ENCODE measurements around the gene LRRN3.

LRRN3 gene

DNA sequence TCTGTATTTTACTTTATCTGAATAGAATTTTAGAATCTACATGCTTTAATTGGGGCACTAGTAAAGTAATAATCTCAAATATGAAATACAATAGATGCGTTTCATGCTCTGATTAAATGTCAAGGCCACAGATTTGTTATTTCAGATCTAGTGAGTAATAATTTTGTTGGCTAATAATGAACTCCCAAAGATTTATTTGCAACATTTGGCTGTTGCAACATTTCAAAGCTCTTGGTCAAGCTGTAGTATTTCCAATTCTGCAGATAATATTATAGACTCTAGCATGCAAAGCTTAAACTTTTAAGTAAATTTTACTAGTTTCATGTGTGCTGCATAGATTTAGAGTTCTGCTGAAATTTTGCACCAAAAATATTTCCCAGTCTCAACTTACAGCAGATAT, 16.7 kb downstream of the LRRN3 start:
- DNase-seq (ENCODE audit: low read depth): no peak

DNA sequence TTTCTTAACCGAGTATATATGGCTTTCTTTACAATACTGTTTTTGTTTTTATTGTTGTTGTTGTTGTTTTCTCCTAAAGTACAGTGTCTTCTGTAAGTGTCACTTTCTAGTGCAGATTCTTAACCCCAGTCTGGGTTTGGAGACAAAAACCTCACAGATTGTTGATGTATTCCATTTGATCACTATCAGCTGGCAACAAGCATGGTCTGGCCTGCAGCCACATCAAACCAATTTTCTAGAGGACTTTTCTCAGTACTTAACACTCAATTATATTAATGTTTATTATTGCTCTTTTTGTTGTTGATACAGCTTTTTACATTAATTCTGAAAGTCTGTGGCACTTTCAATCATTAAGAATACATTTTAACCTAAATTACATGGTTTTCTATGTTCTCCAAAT, 17.1 kb downstream of the LRRN3 start:
- no peak for DNase-seq (ENCODE audit: low read depth)

DNA sequence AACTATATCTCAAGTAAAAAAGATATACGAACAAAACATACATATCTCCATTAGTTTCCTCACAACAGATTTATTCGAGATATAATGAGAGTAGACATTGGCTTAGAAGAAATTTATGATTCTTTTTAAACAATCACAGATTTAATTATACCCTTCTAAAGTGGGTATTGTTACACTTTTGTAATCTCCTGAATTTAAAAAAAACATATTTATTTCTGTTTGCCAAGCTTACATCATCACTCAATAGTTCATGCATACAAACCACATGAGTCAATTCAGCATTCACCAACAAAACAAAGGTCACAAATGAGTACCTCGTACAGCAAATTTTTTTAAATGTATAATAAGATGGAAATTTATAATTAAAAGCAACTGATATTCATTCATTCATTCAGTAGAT, 17.6 kb downstream of the LRRN3 start:
- DNase-seq (ENCODE audit: low read depth): no peak

DNA sequence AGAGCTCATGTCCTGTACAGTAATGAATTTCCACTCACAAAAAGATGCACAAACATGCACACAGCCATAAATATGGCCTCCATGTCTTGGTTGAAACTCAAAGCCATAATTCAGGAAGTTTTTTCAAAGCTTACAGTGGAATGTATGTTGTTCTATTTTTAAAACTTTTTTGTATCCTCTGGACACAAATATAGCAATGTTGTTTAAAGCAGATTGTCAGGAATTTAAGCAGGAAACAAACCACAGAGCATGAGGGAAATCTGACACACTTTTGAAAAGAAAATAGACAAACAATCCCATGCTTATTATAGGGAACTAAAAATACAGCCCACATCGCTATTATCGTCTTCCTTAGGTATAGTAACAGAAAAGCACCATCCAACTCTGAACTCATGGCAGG, 21.5 kb downstream of the LRRN3 start:
- DNase-seq (ENCODE audit: low read depth): no peak

DNA sequence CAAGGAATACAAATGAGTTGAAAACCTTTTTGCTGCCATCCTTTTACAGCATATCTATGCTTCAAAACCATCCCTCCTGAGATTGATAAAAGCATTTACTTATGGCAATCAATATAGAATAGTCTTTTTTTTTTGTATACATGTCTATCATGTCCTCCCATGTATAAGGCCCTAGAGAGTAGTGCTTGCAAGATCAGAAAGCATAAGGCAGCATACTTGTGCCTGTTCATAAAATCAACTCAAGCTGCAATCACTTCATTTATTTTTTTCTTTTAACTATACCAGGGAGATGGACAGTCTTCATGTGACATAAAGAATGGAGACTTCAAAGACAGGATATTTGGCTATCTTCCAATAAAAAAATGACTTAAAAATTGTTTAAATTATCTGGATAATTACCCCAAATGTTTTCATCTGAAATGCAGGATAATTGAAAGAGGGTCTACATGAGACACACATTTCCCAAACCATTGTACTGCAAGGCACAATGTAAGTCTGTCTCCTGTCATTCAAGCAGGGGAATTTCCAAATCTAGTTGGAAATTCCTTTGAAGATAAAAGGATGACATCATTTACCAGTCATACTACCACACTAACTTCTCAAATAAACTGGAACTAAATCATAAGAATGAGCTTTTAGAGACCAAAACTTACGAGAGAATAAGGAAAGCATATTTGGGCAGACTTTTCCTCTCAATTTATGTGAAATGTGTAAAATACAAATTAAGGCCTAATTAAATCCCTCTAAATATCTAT, 22.5 kb downstream of the LRRN3 start:
- DNase-seq (ENCODE audit: low read depth): no peak

DNA sequence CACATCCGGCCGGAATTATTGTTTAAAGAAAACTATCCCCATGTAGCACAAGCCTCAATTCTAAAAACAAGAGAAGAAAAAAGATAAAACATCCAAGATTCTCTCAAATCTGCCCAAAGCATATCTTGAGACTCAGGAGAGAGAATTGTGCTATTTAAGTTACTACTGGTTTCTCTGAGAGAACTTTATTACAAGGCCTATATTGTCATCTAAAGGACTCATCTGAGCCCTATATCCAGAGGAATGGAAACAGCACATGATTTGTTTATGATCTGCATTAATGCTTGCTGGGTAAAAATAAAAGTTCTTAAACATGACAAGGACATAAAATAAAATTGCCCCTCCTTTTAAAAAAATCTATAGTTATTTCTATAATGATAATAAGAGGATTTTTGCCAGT, 25.0 kb downstream of the LRRN3 start:
- DNase-seq (ENCODE audit: low read depth): no peak

DNA sequence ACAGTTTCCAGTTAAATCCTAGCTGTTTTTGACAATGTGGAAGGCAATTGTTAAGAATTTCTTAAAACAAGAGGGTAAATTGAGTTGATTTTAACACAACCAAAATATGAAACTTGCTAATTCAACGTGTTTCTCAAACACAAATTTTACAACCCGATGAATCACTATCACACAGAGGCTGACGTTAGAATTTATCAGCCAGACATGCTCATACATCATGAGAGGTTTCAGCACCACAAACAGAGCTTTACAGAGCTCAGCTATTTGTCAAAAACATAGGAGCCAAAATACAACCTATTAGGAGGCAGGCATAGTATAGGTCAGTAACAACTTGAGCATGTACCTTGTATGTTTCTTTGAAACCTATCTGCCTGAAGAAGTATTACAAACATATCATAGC, 36.1 kb downstream of the LRRN3 start:
- DNase-seq (ENCODE audit: low read depth): no peak

DNA sequence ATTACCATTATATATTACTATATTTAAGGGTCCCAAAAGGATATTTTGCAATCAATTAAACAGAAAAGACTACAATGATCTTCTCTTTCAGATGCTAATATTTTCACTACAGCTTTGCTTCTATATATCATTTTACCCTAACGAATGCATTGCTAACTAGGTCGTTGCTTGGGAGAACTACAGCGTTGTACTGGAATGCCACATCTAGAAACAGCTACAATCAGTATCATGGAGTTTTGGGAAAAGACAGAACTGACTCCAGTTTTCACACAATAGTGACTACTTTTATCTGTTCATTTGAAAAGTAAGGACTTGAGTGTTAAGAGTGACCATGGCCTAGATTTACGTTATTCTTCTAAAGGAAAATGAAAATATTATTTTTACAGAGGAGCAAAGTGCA, 38.5 kb downstream of the LRRN3 start:
- DNase-seq (ENCODE audit: low read depth): no peak

DNA sequence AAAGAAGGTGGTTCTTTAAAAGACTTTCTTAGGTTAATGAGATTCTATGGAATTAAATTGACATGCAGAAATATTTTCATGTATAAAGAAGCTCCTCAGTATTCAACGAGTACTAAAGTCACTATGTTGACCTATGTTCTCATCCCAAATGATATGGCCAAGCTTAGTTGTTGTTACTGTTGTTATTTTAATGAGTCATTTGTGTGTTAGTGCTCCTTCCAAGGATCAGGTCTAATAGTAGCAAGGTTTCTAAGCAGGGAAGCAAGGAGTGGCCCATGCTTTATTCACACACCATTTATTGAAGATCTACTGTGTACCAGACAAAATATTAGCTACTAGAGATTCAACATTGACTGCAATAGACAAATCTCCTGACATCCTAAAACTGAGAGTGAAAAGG, 41.9 kb downstream of the LRRN3 start:
- no peak for DNase-seq (ENCODE audit: low read depth)

DNA sequence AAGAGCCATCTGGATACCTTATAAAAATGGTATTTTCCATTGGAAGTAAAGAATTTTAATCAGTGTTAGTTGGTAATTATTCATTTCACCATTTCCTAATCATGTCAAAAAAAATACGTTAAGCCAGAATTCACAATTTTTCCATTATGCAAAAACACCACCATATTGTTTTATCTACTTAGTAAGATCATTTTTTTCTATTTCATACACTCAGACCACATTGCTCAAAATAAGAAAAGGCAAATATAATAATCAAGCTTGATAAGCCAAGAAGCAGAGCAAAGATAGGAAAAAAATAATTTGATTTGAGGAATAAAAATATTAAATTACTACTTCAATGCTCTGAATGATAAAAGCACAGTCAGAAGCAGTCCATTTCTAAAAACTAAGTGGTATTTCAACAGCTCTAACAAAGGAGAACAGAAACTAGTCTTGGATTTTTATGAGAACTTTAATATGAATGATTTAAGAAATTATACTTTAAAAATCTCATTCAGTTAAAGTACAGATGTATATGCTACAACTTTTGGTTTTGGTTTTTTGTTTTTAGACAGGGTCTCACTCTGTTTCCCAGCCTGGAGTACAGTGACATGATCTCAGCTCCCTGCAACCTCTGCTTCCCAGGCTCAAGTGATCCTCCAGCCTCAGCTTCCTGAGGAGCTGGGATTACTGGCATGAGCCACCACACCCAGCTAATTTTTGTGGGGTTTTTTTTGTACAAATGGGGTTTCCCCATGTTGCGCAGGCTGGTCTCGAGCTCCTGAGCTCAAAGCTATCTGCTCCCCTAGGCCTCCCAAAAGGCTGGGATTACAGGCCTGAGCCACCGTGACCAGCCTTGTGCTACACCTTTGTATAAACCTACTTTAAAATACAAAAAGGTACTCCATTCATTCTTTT, 46.6 kb downstream of the LRRN3 start:
- peak; percentile 1 for DNase-seq (ENCODE audit: low read depth)

DNA sequence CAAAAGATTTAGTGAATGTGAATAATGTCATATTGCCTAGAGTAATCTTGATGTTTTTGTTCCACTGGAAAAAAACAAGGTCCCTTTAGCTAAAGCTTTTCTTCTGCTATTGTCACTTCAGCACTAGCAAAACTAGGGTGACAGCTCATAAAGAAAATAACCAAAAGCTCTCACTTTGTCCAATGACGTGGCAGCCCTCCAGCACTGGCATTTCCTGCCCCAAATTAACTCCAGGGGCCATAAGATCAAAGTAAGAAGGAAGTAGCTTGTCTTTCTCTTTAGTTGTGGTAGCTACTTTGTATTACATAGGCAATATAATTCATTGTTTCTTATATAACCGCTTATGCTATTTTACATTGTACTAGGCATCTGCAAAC, 47.3 kb downstream of the LRRN3 start:
- DNase-seq (ENCODE audit: low read depth): peak; percentile 33

DNA sequence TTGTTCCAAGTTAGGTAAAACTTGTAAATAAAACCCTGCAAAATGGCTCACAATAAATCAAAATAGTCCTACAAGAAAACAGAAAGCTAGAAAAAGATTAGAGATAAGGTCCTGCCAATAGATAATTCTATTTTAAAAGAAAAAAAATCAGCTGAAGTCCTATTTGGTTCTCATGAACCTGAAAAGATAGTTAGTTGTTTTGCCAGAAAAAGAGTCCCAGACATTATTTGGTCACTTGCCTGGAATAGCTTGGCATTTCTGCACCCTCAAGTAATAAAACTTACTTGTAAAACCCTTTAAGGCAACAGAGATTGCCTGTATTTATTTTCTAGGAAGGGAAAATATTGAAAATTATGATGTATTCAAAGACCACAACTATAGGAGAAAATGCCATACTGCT, 47.7 kb downstream of the LRRN3 start:
- no peak for DNase-seq (ENCODE audit: low read depth)

DNA sequence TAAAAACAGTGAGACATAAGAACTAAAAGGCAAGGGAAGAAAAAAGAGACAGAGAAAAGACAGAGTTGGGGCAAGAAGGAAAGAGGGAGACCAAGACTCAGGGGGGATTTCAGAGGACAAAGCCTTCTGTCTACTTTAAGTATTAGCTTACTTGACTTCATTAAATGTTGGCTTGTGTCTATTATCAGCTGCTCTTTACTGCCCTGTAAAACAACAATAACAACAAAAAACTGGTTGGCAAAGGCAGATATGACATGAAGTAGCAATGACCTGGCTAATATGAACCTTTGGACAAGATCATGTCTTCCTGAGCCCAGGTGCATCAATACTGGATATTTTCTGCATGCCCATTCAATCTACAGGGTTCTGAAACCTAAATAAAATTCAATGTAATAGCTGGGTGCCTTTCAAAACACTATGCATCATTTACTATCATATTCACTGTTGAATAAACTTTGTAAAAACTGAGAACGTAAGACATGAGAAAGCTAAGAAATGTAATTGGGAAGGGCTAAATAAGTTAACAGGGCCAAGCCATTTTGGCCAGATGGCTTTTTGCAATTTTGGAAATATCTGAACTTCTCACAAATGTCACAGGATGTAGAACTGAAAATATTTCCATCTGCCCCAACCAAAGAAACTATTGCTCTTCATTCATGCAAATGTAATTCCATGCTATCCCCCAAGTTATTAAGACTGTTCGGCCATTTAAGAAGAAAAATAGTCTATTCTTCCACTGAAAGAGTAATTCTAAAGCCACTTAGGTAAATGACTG, 49.4 kb downstream of the LRRN3 start:
- DNase-seq (ENCODE audit: low read depth): no peak

DNA sequence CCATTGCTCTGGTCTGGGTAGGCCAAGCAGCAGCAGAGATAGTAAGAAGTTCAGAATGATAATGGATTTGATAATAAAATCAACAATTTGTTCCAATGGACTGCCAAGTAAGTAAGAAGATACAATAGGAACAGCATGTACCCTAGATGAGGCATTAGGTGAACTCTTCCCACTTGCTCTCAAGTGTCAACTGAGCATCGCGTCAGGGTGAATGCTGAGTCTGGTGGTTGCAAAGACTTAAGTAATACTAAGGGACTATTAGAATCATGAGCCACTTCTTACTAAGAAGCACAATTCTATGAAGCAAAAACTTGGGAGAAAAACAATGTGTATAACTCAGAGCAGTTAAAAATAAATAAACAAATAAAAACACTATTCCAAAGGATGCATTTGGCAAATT, 54.5 kb downstream of the LRRN3 start:
- DNase-seq (ENCODE audit: low read depth): no peak

DNA sequence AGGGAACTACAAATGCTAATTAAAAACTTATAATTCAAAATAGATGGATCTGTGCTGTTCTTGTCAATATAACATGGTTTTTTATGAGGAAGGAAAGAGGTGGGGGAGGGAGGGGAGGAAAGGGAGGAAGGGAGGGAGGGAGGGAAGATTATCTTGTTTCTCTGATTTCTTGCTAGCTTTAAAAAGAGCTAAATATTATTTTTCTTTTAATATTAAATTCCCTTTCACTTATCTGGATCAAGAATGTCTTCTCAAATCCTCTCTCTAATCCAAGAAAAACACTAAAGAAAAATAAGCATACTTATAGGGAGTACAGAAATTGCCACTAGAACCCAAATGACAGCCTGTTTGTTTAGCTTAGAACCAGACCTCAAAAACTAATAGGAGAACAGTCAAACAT, 55.2 kb downstream of the LRRN3 start:
- DNase-seq (ENCODE audit: low read depth): no peak

DNA sequence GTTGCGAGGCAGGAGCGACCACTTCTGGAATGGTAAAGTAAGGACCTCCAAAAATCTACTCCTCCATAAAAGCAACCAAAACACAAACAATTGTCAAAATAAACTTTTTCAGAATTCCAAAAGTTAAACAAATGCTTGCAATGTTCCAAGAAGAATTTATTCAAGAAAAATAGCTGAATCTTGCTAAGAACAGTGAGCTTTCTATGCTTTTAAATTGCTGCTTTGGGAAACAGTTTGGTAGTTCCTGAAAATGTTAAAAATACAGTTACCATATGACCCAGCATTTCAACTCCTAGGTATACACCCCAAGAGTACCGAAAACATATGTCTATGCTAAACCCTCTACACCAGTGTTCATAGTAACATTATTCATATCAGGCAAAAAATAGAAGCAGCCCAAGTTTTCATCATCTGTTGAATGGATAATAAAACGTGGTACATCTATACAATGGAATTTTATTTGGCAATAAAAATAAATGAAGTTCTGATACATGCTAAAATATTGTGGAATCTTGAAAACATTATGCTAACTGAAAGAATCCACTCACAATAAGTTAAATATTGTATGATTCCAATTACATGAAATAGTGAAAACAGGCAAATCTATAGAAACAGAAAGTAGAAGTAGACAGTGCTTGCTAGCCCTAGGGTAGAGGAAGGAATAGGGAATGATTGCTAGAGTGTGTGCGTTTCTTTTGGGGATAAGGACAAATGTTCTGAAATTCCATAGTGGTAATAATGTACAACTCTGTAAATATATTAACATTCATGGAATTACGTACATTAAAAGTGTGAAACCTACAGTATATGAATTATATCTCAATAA, 57.0 kb downstream of the LRRN3 start:
- DNase-seq (ENCODE audit: low read depth): no peak

DNA sequence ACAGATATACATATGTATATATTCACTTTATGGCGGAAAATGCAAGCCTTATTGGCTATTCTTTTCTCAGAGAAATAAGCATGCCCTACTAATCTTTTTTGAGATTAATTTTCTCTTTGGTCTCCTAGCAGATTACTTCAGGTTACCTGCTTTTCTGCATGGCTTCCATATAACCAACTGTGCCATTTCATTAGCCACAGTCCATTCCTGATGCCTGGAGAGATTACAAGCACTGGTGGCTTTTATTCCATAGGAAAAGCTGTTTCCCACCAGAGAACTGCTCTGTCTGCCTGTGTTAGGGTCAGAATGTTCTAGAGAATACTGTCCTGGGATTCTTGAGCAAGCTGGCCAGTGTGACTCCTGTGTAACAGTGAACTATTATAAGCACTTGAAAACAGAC, 59.8 kb downstream of the LRRN3 start:
- DNase-seq (ENCODE audit: low read depth): no peak

DNA sequence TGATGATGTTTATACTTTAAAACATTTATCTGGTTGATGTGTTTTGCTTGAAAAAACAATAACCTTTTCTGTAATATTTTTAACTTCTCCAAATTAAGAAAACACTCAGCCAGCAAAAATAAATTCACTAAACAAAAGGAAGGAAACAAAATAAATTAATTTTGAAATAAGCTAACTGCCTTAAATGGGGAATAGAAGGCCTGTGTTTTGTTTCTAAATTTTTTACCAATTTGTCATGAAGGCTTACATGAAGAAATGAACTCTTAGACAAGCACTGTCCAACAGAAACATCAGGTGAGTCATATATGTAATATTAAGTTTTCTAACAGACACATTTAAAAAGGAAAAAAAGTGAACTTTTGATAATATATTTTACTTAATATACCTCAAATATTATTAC, 68.5 kb downstream of the LRRN3 start:
- no peak for DNase-seq (ENCODE audit: low read depth)

DNA sequence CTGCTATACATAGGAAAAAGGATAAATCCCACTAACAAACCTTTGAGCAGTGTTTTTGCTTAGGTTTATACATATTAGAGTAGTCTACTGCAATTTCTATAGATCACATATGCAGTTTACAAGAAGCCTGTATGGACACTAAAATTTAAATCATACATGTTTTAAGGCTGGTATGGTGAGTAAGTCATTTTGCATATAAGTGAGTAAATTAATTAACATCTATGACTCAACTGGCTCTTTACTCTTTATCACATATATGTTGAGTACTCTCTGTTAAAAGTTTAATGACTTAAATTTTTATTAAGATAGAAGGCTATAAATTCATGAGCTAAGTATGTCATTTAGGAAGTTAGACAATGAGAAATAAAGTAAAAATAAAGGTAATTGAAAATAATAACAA, 69.4 kb downstream of the LRRN3 start:
- DNase-seq (ENCODE audit: low read depth): no peak

DNA sequence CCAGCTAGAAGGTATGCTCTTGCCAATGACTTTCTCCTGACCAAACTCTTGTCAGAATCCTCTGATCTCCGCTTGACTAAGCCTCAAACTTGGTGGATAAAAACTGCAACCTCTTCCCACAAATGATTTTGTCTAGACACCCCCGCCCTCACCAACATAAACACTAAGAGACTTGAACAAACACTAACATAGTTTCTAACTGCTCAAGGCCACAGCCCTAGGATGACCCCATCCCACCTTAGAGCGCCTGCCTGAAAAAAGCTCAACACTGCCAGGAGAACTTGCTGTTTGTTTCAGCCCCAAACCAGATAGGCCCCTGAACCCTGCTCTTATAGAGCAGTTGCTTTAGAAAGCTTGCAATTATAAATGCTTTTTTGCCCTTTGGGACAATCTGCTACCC, 71.8 kb downstream of the LRRN3 start:
- no peak for DNase-seq (ENCODE audit: low read depth)

DNA sequence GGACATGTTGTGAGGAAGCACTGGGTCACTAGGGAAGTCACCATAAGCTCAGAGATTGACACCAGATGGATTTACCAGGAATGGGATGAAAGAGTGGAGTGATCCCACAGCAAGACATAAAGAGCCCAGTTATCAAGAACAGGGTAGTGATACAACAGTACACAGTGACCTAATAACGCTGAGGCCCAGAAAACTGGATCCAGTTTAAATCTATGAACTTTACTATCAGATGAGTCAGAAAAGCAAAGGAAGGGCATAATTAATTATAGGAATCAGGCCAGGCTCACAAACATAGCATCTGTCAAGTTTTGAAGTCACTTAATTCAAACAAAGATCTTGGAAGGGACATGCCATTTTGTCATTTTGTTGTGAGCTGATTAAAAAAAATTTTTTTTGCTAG, 73.5 kb downstream of the LRRN3 start:
- no peak for DNase-seq (ENCODE audit: low read depth)

DNA sequence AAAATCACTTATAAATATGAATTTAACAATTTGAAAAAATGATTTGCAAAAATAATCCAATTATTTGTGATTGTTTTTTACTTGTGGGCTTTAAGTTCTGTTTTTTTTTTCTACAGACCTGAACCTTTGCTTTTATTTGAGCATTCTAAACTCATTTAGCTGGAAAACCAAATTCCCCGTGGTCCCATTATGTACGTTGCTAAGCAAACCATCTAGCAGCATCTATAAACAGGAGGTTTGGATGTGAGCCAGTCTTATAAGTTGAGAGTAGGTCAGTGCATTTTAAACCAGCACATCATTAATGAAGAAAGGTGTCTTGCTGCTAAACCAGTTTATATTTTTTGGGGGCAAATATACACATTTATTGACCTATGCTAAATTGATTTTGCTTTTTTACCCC, 77.3 kb downstream of the LRRN3 start:
- no peak for DNase-seq (ENCODE audit: low read depth)
